Non-pigmented ciliary epithelial cell (primary cell): ENCODE data around the gene GNAI2.
"Not testable (repeated sequence)": the region's sequence is repeated elsewhere in the genome, so short reads cannot be mapped to it uniquely, and the experiment has no call there.

Experiments
- DNase-seq: peaks from one replicate; pipeline ENCODE4 v3.0.0-alpha.2; 2010; ENCODE audit warnings: low read depth

Gene GNAI2

GRCh38 chr3:50278123-50278879 is 42.3 kb downstream of the GNAI2 start:
- no peak for DNase-seq

- DNase-seq: no peak
Measured at GRCh38 chr3:50278880-50279224, 42.8 kb downstream of the GNAI2 start, which contains the start of gene LSMEM2. Gene LSMEM2 (plus strand): TSS chr3:50279087. CDS start chr3:50279114, 27 bp downstream.

- no peak for DNase-seq
Measured at GRCh38 chr3:50279255-50280016, 43.4 kb downstream of the GNAI2 start.

GRCh38 chr3:50284121-50284520 is 48.1 kb downstream of the GNAI2 start:
- DNase-seq: not testable (repeated sequence)

GRCh38 chr3:50286322-50287227 is 50.6 kb downstream of the GNAI2 start:
- DNase-seq: no peak

GRCh38 chr3:50287262-50287661 is 51.3 kb downstream of the GNAI2 start:
- DNase-seq: no peak

GRCh38 chr3:50288387-50289007 is 52.5 kb downstream of the GNAI2 start:
- no peak for DNase-seq

- DNase-seq: no peak
Measured at GRCh38 chr3:50289130-50289529, 53.1 kb downstream of the GNAI2 start.

- no peak for DNase-seq
Measured at GRCh38 chr3:50290161-50290641, 54.2 kb downstream of the GNAI2 start.

- peak; percentile 84 for DNase-seq
Measured at GRCh38 chr3:50292159-50293078, 56.4 kb downstream of the GNAI2 start, which contains the start of gene IFRD2. Gene IFRD2 (minus strand): TSS chr3:50292429. CDS start chr3:50292274, 155 bp downstream.

GRCh38 chr3:50293079-50293801 is 57.2 kb downstream of the GNAI2 start:
- no peak for DNase-seq

GRCh38 chr3:50294089-50294488 is 58.1 kb downstream of the GNAI2 start:
- DNase-seq: no peak

GRCh38 chr3:50294492-50295403 is 58.7 kb downstream of the GNAI2 start:
- no peak for DNase-seq

GRCh38 chr3:50295553-50296431 is 59.8 kb downstream of the GNAI2 start:
- no peak for DNase-seq

- DNase-seq: no peak
Measured at GRCh38 chr3:50296721-50297383, 60.8 kb downstream of the GNAI2 start.

GRCh38 chr3:50297384-50297775 is 61.4 kb downstream of the GNAI2 start:
- DNase-seq: no peak
